A673 (cell line): Measurements from ENCODE around the gene IL20RA. TPM values are rescaled to one million over a fixed set of nuclear protein-coding genes. Genes with fewer than 3 reads are reported as not detected.

Experiments used
- BruUV-seq: library from RNA; stranded (reverse); fragments of 400-500 nt; replicated peaks from 2 replicates; lab custom pipeline; 2021; lab: Mats Ljungman, UMichigan
- CTCF ChIA-PET: fragments of 300-600 bp; sonication (Branson Sonifier 250); formaldehyde crosslinking; loops from one replicate; lab custom pipeline; 2022; ENCODE audit warnings: antibody characterized with exemption; lab: Charles Lee
- POLR2A ChIA-PET: fragments of 300-600 bp; sonication (Branson Sonifier 250); formaldehyde crosslinking; loops from one replicate; lab custom pipeline; 2022; ENCODE audit warnings: antibody characterized with exemption; ENCODE audit not compliant: low non-redundant PET; lab: Charles Lee
- DNase-seq: peaks from one replicate; pipeline ENCODE4 v3.0.0-alpha.2; 2015; ENCODE audit warnings: low spot score
- H3K27ac ChIP-seq: fragments of 200-600 bp; sonication (generic); 2 replicates; pipeline ENCODE4 v1.5.1; 2016; ENCODE audit warnings: mixed run types, low read depth, mild to moderate bottlenecking, mixed read lengths, antibody characterized with exemption, low read length; ENCODE audit not compliant: poor library complexity, severe bottlenecking
- H3K27me3 ChIP-seq: fragments of 200-600 bp; sonication (generic); replicated peaks from 2 replicates; pipeline ENCODE4 v1.6.1; 2017; ENCODE audit warnings: mixed run types, low read depth, mild to moderate bottlenecking, mixed read lengths, antibody characterized with exemption, low read length; ENCODE audit not compliant: insufficient read depth, poor library complexity
- H3K36me3 ChIP-seq: fragments of 200-600 bp; sonication (generic); 2 replicates; pipeline ENCODE4 v1.6.1; 2016; ENCODE audit warnings: mixed run types, mild to moderate bottlenecking, mixed read lengths, antibody characterized with exemption, low read length; ENCODE audit not compliant: insufficient read depth, poor library complexity, severe bottlenecking
- H3K4me1 ChIP-seq: fragments of 200-600 bp; sonication (generic); 2 replicates; pipeline ENCODE4 v1.6.1; 2017; ENCODE audit warnings: mixed run types, mild to moderate bottlenecking, mixed read lengths, antibody characterized with exemption, low read length; ENCODE audit not compliant: insufficient read depth, poor library complexity, severe bottlenecking
- H3K4me3 ChIP-seq: fragments of 200-600 bp; sonication (generic); 2 replicates; pipeline ENCODE4 v1.5.1; 2016; ENCODE audit warnings: low read depth, mixed run types, mild to moderate bottlenecking, mixed read lengths, low read length; ENCODE audit not compliant: poor library complexity, severe bottlenecking
- H3K9me3 ChIP-seq: fragments of 200-600 bp; sonication (generic); 2 replicates; pipeline ENCODE4 v1.6.1; 2016; ENCODE audit warnings: mixed run types, low read depth, mild to moderate bottlenecking, mixed read lengths, antibody characterized with exemption, low read length; ENCODE audit not compliant: poor library complexity, severe bottlenecking
- CTCF ChIP-seq: fragments of 300-800, 200-600 bp; sonication (generic); conservative IDR thresholded peaks from 2 replicates; pipeline ENCODE4 v1.5.1; 2017; ENCODE audit warnings: low read depth, mild to moderate bottlenecking, antibody characterized with exemption, low read length, moderate library complexity, mixed read lengths
- EZH2 ChIP-seq: fragments of 200-600 bp; sonication (generic); IDR thresholded peaks from 2 replicates; pipeline ENCODE4 v1.6.1; 2017; ENCODE audit warnings: borderline replicate concordance, low read depth, mild to moderate bottlenecking, mixed read lengths, antibody characterized with exemption, low read length; ENCODE audit not compliant: poor library complexity, severe bottlenecking
- intact Hi-C: fragments of 100-400 bp; cut with micrococcal nuclease; formaldehyde crosslinking; loops from one replicate; pipeline ENCODE4 v1.10.0; 2022; ENCODE audit not compliant: unreplicated experiment
- total RNA-seq: library from RNA; stranded (reverse); gene quantifications from 2 replicates; pipeline ENCODE4 v1.2.3, GENCODE V29; 2021

Gene IL20RA
- total RNA-seq, 1 experiment from 2014 or later: not detected

GRCh38 chr6:136952714-136953260 lies 92.0 kb downstream of the IL20RA start:
- CTCF ChIA-PET: no interaction called here
- no peak overlapping the region for H3K27ac ChIP-seq
- POLR2A ChIA-PET: no interaction called here
- BruUV-seq: no TSS peak
- H3K4me1 ChIP-seq: peaks cover 18% of the 10 kb centered on the region
- no peaks in the 10 kb centered on the region for H3K36me3 ChIP-seq
- TF ChIP-seq CTCF (no peak), EZH2 (no peak)
- H3K4me3 ChIP-seq: no peak overlapping the region
- intact Hi-C loops: no loop called here
- peak; percentile 56 for DNase-seq
- no peaks in the 10 kb centered on the region for H3K27me3 ChIP-seq
- H3K9me3 ChIP-seq: no peaks in the 10 kb centered on the region

GRCh38 chr6:136950436-136951126 lies 94.2 kb downstream of the IL20RA start:
- Histone ChIP-seq H3K9me3 (no peaks in the 10 kb centered on the region), H3K27me3 (no peaks in the 10 kb centered on the region), H3K4me3 (no peak overlapping the region), H3K36me3 (no peaks in the 10 kb centered on the region), H3K27ac (no peak overlapping the region), H3K4me1 (peaks cover 9% of the 10 kb centered on the region)
- POLR2A ChIA-PET: no interaction called here
- CTCF ChIA-PET: no interaction called here
- intact Hi-C loops: no loop called here
- no TSS peak for BruUV-seq
- no peak for DNase-seq
- no peak for TF ChIP-seq CTCF
- TF ChIP-seq EZH2: no peak

Other genes starting within 250 kb of the IL20RA start
- gene PEX7, start 222.4 kb downstream of the IL20RA start, total RNA-seq: 6.2 and 7.4 TPM in 2 replicates
- not detected in 2 replicates for gene SLC35D3, start 122.7 kb downstream of the IL20RA start, total RNA-seq
- gene IL22RA2, start 128.7 kb upstream of the IL20RA start, total RNA-seq: not detected in 2 replicates
- gene IFNGR1, start 174.4 kb upstream of the IL20RA start, total RNA-seq: 18.4 and 19.3 TPM in 2 replicates